Testis (tissue), 3 donors: ENCODE results near the gene THTPA. TPM values are rescaled to one million over a fixed set of nuclear protein-coding genes. Genes with fewer than 3 reads are reported as not detected.

Experiments
- DNase-seq: peaks from one replicate; pipeline ENCODE4 v3.0.0-alpha.2; 2019
- H3K27ac ChIP-seq, 2 donors: fragments of 200-600 bp; sonication (generic); one replicate each; pipeline ENCODE4 v1.5.1; 2019
- H3K27me3 ChIP-seq: fragments of 200-600 bp; sonication (generic); one replicate; pipeline ENCODE4 v1.5.1; 2019
- H3K36me3 ChIP-seq: fragments of 200-600 bp; sonication (generic); one replicate; pipeline ENCODE4 v1.5.1; 2017; ENCODE audit warnings: low read depth; ENCODE audit errors: missing control alignments
- H3K4me1 ChIP-seq: fragments of 200-600 bp; sonication (generic); one replicate; pipeline ENCODE4 v1.5.1; 2019
- H3K4me3 ChIP-seq, 2 donors: fragments of 200-600 bp; sonication (generic); one replicate each; pipeline ENCODE4 v1.5.1; 2017 to 2019
- H3K9me3 ChIP-seq: fragments of 200-600 bp; sonication (generic); one replicate; pipeline ENCODE4 v1.5.1; 2017
- POLR2A ChIP-seq: fragments of 450-650 bp; IDR thresholded peaks from one replicate; pipeline ENCODE4 v1.6.1; 2017; ENCODE audit warnings: antibody characterized with exemption, mild to moderate bottlenecking, moderate library complexity
- WGBS, 2 donors: methylation state at CpG; one replicate each; pipeline ENCODE4 v1.1.5; 2018; 5-methylcytosine and 5-hydroxymethylcytosine counted together
- intact Hi-C: fragments of 100-400 bp; cut with DNase I; formaldehyde crosslinking; loops from one replicate; pipeline ENCODE4 v1.15.1; 2023; ENCODE audit warnings: low total_unique reads
- polyA plus RNA-seq: library from polyadenylated mRNA; stranded (reverse); fragments of 350-450 nt; fragmentation: Illumina TruSeq; extraction: RNeasy Lipid Tissue Mini Kit (QIAGEN cat#74804); gene quantifications from one replicate; pipeline ENCODE4 v1.2.3, GENCODE V29; 2014; ENCODE audit warnings: low read depth, low replicate concordance; ENCODE audit not compliant: insufficient read depth
- total RNA-seq, 2 donors: library from RNA; depleted of rRNA; stranded (reverse); fragments of >200 nt; gene quantifications; one replicate each; pipeline ENCODE4 v1.2.3, GENCODE V29; 2016
- TF ChIP-seq, protein P1 (sequence below), 3 experiments: fragments of 450-650 bp in 2 of 3; fragments of 200-600 bp in 1 of 3; sonication (generic) in 1 of 3; IDR thresholded peaks; one replicate each; pipeline ENCODE4 v1.5.1; 2016 to 2019; ENCODE audit warnings: antibody characterized with exemption in 3 of 3, mild to moderate bottlenecking in 2 of 3, moderate library complexity in 1 of 3

THTPA gene
- total and polyA plus RNA-seq, 3 donors from 2014 or later, result 25.1 to 60.3 (median 34.9) TPM

DNA sequence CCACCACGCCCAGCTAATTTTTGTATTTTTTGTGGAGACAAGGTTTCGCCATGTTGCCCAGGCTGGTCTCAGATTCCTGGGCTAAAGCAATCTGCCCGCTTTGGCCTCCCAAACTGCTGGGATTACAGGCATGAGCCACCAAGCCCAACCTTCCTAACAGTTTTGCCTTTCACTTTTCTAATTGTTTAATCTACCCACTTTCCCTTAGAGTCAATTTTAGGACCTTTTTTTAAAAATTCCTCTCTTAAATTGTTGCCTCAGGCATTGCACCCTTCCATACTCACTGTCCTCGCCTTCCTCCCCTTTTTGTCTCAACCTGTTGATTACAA, 16.0 kb upstream of the THTPA start:
- 85 to 87% methylated on average over 4 of the region's 4 CpGs for WGBS, 2 donors
- Histone ChIP-seq H3K9me3 (no peaks in the 10 kb centered on the region), H3K27me3 (no peaks in the 10 kb centered on the region), H3K27ac (no peak overlapping the region), H3K36me3 (no peaks in the 10 kb centered on the region), H3K4me1 (no peaks in the 10 kb centered on the region), H3K4me3 (no peak overlapping the region)
- intact Hi-C loops, result loop anchor here (10.0 kb wide), 1 partner anchor 55 kb away; no protein-coding TSS in a partner anchor
- DNase-seq, result no peak
- TF ChIP-seq, protein P1, sequence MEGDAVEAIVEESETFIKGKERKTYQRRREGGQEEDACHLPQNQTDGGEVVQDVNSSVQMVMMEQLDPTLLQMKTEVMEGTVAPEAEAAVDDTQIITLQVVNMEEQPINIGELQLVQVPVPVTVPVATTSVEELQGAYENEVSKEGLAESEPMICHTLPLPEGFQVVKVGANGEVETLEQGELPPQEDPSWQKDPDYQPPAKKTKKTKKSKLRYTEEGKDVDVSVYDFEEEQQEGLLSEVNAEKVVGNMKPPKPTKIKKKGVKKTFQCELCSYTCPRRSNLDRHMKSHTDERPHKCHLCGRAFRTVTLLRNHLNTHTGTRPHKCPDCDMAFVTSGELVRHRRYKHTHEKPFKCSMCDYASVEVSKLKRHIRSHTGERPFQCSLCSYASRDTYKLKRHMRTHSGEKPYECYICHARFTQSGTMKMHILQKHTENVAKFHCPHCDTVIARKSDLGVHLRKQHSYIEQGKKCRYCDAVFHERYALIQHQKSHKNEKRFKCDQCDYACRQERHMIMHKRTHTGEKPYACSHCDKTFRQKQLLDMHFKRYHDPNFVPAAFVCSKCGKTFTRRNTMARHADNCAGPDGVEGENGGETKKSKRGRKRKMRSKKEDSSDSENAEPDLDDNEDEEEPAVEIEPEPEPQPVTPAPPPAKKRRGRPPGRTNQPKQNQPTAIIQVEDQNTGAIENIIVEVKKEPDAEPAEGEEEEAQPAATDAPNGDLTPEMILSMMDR (IDR thresholded peaks at IDR 0.05), result no peak
- TF ChIP-seq POLR2A, result no peak

DNA sequence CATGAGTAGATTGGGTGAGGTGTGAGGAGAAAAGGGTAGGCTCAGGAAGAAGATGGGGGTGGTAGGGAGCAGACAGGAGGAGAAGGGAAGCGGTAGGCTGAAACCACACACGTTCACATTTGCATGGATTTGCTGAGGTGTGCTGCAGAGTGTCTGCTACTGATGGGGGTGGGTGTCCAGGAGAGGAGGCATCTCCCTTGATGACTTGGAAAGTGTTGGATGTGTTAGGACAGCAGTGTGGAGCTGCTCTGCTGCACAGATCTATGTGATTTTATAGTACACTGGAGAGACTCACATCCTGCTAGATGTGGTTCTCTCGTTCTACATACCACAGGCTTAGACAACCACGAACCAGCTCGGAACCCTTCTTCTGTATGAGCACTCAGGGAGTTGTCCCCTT, 13.8 kb upstream of the THTPA start:
- H3K4me3 ChIP-seq, result no peak overlapping the region
- WGBS, 2 donors, result 85 to 88% methylated on average over 5 of the region's 5 CpGs
- no peak for DNase-seq
- no peaks in the 10 kb centered on the region for H3K4me1 ChIP-seq
- no peak for TF ChIP-seq POLR2A
- TF ChIP-seq, protein P1 (IDR thresholded peaks at IDR 0.05), result no peak
- no peaks in the 10 kb centered on the region for H3K36me3 ChIP-seq
- intact Hi-C loops, result loop anchor here (10.0 kb wide), 1 partner anchor 57 kb away; no protein-coding TSS in a partner anchor
- H3K9me3 ChIP-seq, result no peaks in the 10 kb centered on the region
- H3K27me3 ChIP-seq, result no peaks in the 10 kb centered on the region
- H3K27ac ChIP-seq, result no peak overlapping the region

DNA sequence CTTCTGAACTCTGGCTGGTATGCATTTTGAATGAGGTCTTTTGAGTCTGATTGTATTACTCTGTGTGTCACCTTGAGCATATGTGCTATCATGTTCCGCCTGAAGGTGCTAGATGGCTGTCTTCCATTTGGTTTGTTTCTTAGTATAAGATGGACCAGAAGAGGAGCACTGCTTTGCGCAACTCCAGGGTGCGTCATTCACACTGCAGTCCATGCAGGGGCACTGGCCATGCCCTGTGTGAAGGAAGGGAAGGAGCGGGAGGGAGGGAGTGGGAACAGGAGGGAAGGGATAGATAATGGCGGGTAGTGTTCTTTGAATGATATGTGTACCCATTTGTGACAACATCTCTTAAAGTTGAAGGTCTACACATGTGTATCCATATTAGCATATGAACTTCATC, 12.7 kb upstream of the THTPA start:
- intact Hi-C loops, result loop anchor here (10.0 kb wide), 1 partner anchor 59 kb away; no protein-coding TSS in a partner anchor
- no peaks in the 10 kb centered on the region for H3K27me3 ChIP-seq
- no peak overlapping the region for H3K4me3 ChIP-seq
- H3K27ac ChIP-seq, result no peak overlapping the region
- 96 to 98% methylated on average over 5 of the region's 5 CpGs for WGBS, 2 donors
- TF ChIP-seq POLR2A, result no peak
- TF ChIP-seq, protein P1 (IDR thresholded peaks at IDR 0.05), result no peak
- H3K4me1 ChIP-seq, result no peaks in the 10 kb centered on the region
- DNase-seq, result no peak
- no peaks in the 10 kb centered on the region for H3K9me3 ChIP-seq
- no peaks in the 10 kb centered on the region for H3K36me3 ChIP-seq

DNA sequence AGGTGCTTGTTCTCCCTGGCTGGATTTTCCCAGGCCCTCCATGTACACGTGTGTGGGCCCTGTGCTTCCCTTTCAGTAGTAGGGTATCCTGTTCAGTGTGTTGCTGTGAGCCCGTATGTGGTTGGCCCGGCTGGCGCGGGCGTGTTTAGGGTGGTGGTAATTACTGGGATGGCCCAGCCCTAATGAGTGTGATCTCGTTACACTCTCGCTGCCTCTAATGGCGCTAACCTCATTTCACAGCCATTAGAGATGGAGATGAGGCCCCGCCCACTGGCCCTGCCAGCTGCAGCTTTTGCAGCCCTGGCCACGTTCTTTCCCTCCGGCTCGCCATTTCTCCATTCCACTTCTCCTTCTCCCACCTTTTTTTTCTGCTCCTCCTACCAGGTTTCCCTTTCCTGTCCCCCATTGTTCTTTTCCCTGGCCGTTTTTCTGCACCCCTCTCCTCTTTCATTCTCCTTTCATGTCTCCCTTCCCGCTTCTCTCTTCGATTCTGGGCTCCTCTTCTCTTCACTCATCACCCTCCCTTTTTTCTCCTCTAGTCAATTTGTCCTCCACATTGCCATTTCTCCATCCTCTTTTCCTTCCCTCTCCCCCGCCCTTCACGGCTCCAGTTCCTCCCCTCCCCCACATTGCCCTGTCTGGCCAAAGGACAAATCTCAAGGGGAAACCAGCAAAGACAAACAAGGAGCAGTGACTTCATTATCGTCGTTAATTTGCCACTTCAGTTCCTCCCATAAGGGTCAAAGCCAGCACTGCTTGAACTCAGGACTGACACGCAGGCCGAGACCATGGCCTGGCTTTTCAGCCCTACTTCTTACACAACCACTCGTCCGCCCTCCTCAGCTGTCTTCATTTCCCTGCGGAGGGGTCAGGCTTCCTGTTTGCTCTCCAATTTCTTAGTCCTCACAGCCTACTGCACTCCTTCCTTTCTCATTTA, 11.3 kb upstream of the THTPA start:
- Histone ChIP-seq H3K27ac (no peak overlapping the region), H3K27me3 (no peaks in the 10 kb centered on the region), H3K4me1 (no peaks in the 10 kb centered on the region), H3K36me3 (no peaks in the 10 kb centered on the region), H3K4me3 (no peak overlapping the region), H3K9me3 (no peaks in the 10 kb centered on the region)
- intact Hi-C loops, result loop anchor here (10.0 kb wide), 1 partner anchor 60 kb away; no protein-coding TSS in a partner anchor
- DNase-seq, result no peak
- TF ChIP-seq, protein P1 (IDR thresholded peaks at IDR 0.05), result no peak
- no peak for TF ChIP-seq POLR2A
- 65 to 75% methylated on average over 25 of the region's 25 CpGs for WGBS, 2 donors
